ENCODE data around the gene FLT3LG. TPM values are rescaled to one million over a fixed set of nuclear protein-coding genes. Genes with fewer than 3 reads are reported as not detected.
A peak's percentile ranks its signal among the peaks of the same experiment; 100 is the strongest.

Gene FLT3LG
- polyA plus RNA-seq, 5 donors, result 4.8 to 10.1 (median 6.5) TPM

DNA sequence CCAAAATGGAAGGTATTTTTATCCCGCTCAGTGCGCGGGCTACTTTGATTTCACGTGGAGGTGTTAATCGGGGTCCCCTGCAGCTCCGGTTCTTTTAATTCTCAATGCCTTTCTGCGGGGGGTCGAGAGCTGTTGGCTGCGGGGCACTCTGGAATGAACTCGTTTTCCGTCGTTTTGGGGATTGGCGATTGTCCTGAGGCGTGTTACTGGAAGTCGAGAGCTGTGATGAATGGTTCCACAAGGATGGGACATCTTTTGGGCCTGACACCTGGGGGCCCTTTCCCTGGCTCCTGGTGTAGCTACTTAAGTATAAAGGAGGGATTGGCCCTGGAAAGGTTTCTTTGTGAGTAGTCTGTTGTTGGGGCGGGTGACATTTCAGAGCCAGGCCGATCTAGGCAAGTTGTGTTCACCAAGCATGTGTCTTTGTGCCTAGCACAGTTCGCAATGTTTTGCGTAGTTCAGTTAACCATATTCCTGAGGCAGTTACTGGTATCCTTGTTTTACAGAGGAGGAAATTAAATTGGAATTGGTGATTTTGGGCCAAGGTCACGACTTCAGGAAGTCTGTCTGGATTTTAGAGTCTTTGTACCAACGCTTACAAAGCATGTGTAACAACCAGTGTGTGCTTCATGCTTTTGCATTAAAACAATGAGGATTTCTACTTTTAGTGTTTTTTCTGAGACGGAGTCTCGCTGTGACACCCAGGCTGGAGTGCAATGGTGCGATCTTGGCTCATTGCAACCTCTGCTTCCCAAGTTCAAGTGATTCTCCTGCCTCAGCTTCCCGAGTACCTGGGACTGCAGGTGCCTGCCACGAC is 14.2 kb downstream of the FLT3LG start:
- DNase-seq, result no peak

DNA sequence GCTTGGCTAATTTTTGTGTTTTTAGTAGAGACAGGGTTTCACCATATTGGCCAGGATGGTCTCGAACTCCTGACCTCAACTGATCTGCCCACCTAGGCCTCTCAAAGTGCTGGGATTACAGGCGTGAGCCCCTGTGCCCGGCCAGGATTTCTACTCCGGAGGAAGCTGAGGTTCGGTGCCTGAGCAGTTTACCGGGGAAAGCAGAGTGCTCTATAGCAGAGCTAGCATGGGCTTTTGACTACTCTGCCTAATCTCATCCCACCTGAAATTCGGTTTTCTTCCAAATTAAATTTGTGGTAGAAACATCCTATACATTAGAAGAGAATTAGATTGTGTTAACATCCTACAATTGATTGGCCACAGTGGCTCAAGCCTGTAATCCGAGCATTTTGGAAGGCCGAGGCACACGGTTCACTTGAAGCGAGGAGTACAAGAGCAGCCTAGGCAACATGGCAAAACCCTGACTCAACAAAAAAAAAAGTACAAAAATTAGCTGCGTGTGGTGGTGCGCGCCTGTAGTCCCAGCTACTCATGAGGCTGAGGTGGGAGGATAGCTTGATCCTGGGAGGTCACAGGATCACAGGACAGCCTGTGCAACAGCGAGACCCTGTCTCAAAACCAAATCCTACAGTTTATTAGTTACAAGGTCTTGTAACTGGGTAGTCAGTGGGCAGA is 15.0 kb downstream of the FLT3LG start:
- no peak for DNase-seq

DNA sequence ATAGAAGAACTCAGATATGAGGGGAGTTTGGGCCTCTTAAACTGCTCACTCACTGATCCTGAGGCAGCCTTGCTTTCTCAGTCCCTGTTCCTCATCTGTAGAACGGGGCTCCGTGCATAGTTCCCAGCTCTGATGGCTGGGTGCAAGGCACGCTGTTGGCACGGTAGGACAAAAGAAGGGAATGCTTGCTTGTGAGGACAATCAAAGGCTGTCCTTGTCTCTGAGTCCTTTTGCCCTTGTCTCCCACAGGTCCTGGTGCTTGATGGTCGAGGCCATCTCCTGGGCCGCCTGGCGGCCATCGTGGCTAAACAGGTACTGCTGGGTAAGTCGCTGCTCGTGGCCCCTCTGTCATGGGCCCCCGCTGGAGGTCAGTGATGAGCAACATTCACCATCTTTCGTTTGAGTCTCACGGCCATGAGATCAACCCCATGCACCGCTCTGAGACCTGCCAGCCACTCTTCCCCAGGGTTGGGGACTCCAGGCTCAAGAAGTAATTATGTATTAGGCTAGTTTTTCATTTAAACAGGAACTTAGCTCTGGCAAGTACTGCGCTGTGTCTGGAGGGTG is 15.7 kb downstream of the FLT3LG start:
- no peak for DNase-seq

- no peak for DNase-seq
These were observed 16.4 kb downstream of the FLT3LG start for GRCh38 chr19:49490287-49491029.

DNA sequence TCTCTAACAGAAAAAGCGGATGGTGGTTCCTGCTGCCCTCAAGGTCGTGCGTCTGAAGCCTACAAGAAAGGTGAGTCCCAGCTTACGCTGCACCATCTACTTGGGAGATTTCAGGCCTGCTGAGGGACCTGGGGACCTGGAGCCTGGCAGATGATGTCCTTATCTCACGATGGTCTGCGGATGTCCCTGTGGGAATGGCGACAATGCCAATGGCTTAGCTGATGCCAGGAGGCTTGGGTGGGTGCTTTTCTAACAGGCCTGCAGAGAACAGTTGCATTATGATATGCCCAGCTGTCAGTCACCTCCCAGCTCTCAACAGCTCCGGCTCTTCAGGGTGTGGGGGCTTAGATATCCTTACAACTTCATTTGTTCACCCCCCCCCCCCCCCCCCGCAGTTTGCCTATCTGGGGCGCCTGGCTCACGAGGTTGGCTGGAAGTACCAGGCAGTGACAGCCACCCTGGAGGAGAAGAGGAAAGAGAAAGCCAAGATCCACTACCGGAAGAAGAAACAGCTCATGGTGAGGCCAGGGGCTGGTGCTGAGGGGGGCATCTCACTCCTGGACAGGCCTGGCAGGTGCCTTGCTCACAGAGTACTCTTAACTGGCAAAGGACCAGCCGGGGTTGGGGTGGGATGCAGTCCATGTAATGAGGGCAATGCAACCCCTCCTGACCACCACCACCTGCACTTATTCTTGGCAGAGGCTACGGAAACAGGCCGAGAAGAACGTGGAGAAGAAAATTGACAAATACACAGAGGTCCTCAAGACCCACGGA is 17.2 kb downstream of the FLT3LG start:
- DNase-seq, result no peak

DNA sequence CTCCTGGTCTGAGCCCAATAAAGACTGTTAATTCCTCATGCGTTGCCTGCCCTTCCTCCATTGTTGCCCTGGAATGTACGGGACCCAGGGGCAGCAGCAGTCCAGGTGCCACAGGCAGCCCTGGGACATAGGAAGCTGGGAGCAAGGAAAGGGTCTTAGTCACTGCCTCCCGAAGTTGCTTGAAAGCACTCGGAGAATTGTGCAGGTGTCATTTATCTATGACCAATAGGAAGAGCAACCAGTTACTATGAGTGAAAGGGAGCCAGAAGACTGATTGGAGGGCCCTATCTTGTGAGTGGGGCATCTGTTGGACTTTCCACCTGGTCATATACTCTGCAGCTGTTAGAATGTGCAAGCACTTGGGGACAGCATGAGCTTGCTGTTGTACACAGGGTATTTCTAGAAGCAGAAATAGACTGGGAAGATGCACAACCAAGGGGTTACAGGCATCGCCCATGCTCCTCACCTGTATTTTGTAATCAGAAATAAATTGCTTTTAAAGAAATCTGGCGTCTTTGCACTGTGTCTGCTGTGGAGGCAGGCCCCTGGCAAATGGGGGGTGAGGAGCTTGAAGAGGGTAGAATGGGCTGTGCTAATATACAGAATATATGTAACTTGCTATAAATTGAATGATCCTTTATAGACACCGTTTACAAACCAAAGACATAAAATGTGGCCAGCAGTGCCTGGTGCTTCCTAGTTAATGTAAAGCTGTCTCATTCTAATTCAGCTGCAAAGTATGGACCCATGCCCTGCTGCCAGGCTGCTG is 18.0 kb downstream of the FLT3LG start:
- no peak for DNase-seq

DNA sequence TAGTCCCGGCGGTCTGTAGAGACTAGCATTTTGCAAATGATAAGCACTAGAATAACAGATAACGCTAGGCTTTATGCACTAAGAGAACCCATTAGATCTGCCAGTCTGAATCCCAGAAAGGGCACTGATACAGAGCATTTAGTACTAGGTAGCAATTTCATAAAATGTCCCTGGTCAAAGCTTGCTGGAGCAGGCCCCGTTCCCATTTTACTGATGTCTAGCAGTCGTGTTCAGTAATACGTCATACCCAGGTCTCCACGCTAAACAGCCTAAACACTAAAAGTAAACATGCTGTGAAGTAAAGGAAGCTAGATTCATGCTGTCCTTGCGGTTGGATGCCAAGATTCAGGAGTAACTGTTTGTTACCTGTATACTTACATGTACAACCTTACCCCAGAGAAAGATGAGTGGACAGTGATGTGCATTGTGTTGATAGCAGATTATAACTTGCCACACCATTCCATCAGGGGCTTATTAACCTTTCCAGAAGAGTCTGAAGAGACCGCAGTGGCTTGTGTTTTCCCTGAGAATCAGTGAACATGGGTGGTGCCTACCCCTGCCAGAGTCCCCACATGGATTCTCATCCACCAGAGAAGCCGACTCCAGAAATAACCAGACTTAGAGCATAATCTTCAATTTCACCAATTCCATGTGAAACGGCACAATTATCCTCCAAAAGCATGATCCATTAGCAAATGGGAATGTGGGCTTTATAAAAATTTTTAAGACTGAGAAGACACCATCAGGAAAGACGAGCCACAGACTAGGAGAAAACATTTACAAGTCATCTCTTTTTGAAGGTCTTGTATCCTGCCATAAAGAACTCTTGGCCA is 18.8 kb downstream of the FLT3LG start:
- DNase-seq, result no peak

GRCh38 chr19:49496574-49497008 is 22.6 kb downstream of the FLT3LG start:
- no peak for DNase-seq

DNA sequence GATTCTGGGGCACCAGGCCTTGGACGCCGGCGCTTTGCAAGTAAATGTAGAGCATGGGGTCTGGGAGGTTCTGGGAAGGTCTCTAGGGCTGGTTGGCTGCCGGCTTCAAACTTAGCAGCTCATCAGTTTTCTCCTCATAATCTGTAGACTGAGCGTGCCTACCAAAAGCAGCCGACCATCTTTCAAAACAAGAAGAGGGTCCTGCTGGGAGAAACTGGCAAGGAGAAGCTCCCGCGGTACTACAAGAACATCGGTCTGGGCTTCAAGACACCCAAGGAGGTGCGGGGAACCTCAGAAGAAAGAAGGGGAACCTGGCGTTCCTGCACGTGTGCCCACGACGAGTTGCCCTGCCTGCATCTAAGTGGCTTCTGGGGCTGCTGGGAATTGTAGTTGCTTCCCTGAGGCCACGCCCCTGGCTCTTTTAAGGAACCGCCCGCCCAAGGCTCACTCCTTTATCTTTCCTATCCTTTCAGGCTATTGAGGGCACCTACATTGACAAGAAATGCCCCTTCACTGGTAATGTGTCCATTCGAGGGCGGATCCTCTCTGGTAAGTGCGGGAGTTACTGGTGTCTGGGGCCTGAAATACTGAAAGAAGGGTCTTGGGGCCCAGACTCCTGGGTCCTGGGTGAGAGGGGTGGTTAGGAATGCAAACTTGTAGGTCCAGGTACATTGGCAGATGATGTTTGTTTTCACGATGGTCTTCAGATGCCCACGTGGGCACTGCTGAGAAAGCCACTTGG is 23.2 kb downstream of the FLT3LG start:
- no peak for DNase-seq

DNA sequence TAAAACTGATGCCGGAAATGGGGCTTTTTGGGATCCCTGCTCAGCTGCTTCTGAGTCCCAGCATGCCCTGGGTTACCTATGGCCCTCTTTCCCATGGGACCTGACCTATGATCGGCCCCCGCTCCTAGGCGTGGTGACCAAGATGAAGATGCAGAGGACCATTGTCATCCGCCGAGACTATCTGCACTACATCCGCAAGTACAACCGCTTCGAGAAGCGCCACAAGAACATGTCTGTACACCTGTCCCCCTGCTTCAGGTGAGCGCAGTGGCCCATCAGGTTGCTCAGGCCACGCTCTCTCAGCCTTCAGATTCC is 23.7 kb downstream of the FLT3LG start:
- DNase-seq, result no peak

- DNase-seq, result no peak
These were observed 24.5 kb downstream of the FLT3LG start for GRCh38 chr19:49498475-49498874.

DNA sequence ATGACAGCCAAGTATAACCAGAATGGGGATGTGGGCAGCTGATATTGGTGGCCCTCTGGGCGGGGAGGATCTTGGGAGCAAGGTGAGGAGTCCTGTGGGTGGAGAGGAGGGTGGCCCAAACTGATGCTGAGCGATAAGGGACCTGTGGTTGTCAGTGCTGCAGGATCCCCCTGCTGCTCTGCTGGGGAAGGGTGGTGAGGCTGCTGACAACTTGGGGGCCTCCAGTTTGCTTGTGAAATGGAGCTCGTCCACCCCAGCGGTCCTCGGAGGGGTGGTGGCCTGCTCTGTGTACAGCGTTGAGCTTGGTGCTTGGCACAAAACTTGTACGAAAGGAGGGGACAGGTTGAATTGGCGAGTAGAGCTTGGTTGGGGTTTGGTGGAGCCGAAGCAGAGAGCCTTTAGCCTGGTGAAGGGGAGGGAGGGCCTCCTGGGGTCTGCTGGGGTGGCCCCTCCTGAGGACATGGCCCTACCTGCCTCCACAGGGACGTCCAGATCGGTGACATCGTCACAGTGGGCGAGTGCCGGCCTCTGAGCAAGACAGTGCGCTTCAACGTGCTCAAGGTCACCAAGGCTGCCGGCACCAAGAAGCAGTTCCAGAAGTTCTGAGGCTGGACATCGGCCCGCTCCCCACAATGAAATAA is 25.1 kb downstream of the FLT3LG start:
- DNase-seq, result no peak

DNA sequence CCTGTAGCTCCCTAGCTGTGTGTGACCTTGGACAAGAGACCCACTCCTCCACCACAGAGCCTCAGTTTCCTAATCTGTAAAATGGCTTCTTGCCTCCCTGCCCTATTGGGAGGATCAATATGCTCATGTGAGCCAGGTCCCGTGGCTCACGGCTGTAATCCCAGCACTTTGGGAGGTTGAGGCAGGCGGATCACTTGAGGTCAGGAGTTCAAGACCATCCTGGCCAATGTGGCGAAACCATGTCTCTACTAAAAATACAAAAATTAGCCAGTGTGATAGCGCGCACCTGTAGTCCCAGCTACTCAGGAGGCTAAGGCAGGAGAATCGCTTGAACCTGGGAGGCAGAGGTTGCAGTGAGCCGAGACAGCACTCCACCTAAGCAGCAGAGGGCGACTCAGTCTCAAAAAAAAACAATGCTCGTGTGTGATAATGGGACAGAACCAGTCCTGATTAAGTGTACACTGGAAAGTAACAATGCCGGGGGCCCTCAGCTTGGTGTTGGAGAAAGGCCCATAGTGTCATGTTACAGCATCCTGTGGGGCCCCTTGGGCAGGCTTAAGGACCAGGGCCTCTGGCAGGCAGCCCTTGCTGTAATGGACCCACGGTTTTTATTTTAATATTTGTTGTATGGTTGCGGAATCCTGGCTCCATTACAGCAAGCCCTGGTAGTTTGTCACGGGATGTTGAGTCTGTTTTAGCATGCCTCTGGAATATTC is 29.0 kb downstream of the FLT3LG start:
- peak; percentile 86 to 90 for DNase-seq

- DNase-seq, result no peak
These were observed 29.6 kb downstream of the FLT3LG start for GRCh38 chr19:49503582-49503962.

- no peak for DNase-seq
These were observed 32.6 kb downstream of the FLT3LG start for GRCh38 chr19:49506575-49507105.

GRCh38 chr19:49507803-49508494 is 33.9 kb downstream of the FLT3LG start:
- no peak for DNase-seq

Measured in right lung (tissue), 5 donors.